SK-N-SH treated with all-trans-retinoic acid at 6 μM for 48 hours (cell line): ENCODE measurements around the gene CLIP3.
A peak's percentile ranks its signal among the peaks of the same experiment; 100 is the strongest.

Experiments
- ATAC-seq: fragments of 200-7000 bp; cut with Tn5 transposase; 3 replicates; pipeline ENCODE4 v1.9.1; 2020; ENCODE audit warnings: mild to moderate bottlenecking, moderate library complexity
- ARNTL ChIP-seq: fragments of 450-650 bp; formaldehyde crosslinking; IDR thresholded peaks from 2 replicates; pipeline ENCODE4 v1.5.0; 2020; ENCODE audit warnings: low read depth, mild to moderate bottlenecking, moderate library complexity, borderline replicate concordance
- CREB5 ChIP-seq: fragments of 250-450 bp; sonication (Bioruptor Pico); IDR thresholded peaks from 2 replicates; pipeline ENCODE4 v1.5.1; 2020; ENCODE audit warnings: low read depth, mild to moderate bottlenecking, moderate library complexity
- CSDC2 ChIP-seq: fragments of 250-450 bp; sonication (Bioruptor Pico); IDR thresholded peaks from 2 replicates; pipeline ENCODE4 v1.5.0; 2020; ENCODE audit warnings: mild to moderate bottlenecking, moderate library complexity
- ESRRG ChIP-seq: fragments of 250-450 bp; sonication (Bioruptor Pico); IDR thresholded peaks from 2 replicates; pipeline ENCODE4 v1.6.1; 2021; ENCODE audit warnings: mild to moderate bottlenecking
- GLIS3 ChIP-seq: fragments of 250-450 bp; sonication (Bioruptor Pico); IDR thresholded peaks from 2 replicates; pipeline ENCODE4 v1.5.0; 2020; ENCODE audit warnings: mild to moderate bottlenecking, moderate library complexity
- ISL1 ChIP-seq: fragments of 250-450 bp; sonication (Bioruptor Pico); IDR thresholded peaks from 2 replicates; pipeline ENCODE4 v2.1.2; 2022; ENCODE audit warnings: mild to moderate bottlenecking, moderate library complexity
- OSR1 ChIP-seq: fragments of 250-450 bp; sonication (Bioruptor Pico); IDR thresholded peaks from 2 replicates; pipeline ENCODE4 v1.8.0; 2022; ENCODE audit warnings: moderate library complexity, mild to moderate bottlenecking, inconsistent platforms
- PATZ1 ChIP-seq: fragments of 250-450 bp; sonication (Bioruptor Pico); IDR thresholded peaks from 2 replicates; pipeline ENCODE4 v1.8.0; 2020; ENCODE audit warnings: mild to moderate bottlenecking, moderate library complexity, borderline replicate concordance
- POU6F1 ChIP-seq: fragments of 250-450 bp; sonication (Bioruptor Pico); IDR thresholded peaks from 2 replicates; pipeline ENCODE4 v1.8.0; 2021; ENCODE audit warnings: low read depth, mild to moderate bottlenecking, moderate library complexity, borderline replicate concordance
- PPARA ChIP-seq: fragments of 250-450 bp; sonication (Bioruptor Pico); IDR thresholded peaks from 2 replicates; pipeline ENCODE4 v1.5.0; 2020; ENCODE audit warnings: mild to moderate bottlenecking, borderline replicate concordance
- RARB ChIP-seq: fragments of 250-450 bp; sonication (Bioruptor Pico); IDR thresholded peaks from 2 replicates; pipeline ENCODE4 v1.8.0; 2021; ENCODE audit warnings: mild to moderate bottlenecking, moderate library complexity
- SNAI2 ChIP-seq: fragments of 250-450 bp; sonication (Bioruptor Pico); IDR thresholded peaks from 2 replicates; pipeline ENCODE4 v1.5.0; 2020; ENCODE audit warnings: mild to moderate bottlenecking, moderate library complexity
- TCF4 ChIP-seq: fragments of 250-450 bp; sonication (Bioruptor Pico); IDR thresholded peaks from 2 replicates; pipeline ENCODE4 v1.8.0; 2021; ENCODE audit warnings: mild to moderate bottlenecking, moderate library complexity, borderline replicate concordance
- TOX ChIP-seq: fragments of 250-450 bp; sonication (Bioruptor Pico); IDR thresholded peaks from 2 replicates; pipeline ENCODE4 v1.8.0; 2021; ENCODE audit warnings: mild to moderate bottlenecking, moderate library complexity, borderline replicate concordance
- TSHZ2 ChIP-seq: fragments of 250-450 bp; sonication (Bioruptor Pico); IDR thresholded peaks from 2 replicates; pipeline ENCODE4 v1.5.0; 2020; ENCODE audit warnings: mild to moderate bottlenecking, moderate library complexity
- ZFP3 ChIP-seq: fragments of 250-450 bp; sonication (Bioruptor Pico); IDR thresholded peaks from 2 replicates; pipeline ENCODE4 v1.5.0; 2020; ENCODE audit warnings: mild to moderate bottlenecking, moderate library complexity
- ZFP30 ChIP-seq: fragments of 450-650 bp; formaldehyde crosslinking; IDR thresholded peaks from 2 replicates; pipeline ENCODE4 v1.5.0; 2022; ENCODE audit warnings: mild to moderate bottlenecking, moderate library complexity
- ZNF70 ChIP-seq: fragments of 450-650 bp; formaldehyde crosslinking; IDR thresholded peaks from 2 replicates; pipeline ENCODE4 v1.5.0; 2020; ENCODE audit warnings: mild to moderate bottlenecking, moderate library complexity

Gene CLIP3

GRCh38 chr19:36006955-36007354 lies 25.7 kb downstream of the CLIP3 start:
- no peak for ATAC-seq
- TF ChIP-seq RARB (CRISPR knock-in tag), result no peak

GRCh38 chr19:36003284-36003683 lies 29.4 kb downstream of the CLIP3 start:
- no peak for TF ChIP-seq ZFP30
- TF ChIP-seq GLIS3 (CRISPR knock-in tag), result no peak
- no peak for TF ChIP-seq TOX (CRISPR knock-in tag)
- no peak for TF ChIP-seq OSR1 (CRISPR knock-in tag)
- TF ChIP-seq TCF4 (CRISPR knock-in tag), result no peak
- TF ChIP-seq SNAI2 (CRISPR knock-in tag), result no peak
- no peak for TF ChIP-seq POU6F1 (CRISPR knock-in tag)
- no peak for TF ChIP-seq CREB5 (CRISPR knock-in tag)
- no peak for TF ChIP-seq CSDC2 (CRISPR knock-in tag)
- ATAC-seq, result no peak

- no peak for TF ChIP-seq TOX (CRISPR knock-in tag)
- no peak for TF ChIP-seq PPARA (CRISPR knock-in tag)
- no peak for TF ChIP-seq ESRRG (CRISPR knock-in tag)
- TF ChIP-seq SNAI2 (CRISPR knock-in tag), result no peak
- TF ChIP-seq ZFP3 (CRISPR knock-in tag), result no peak
- TF ChIP-seq ISL1 (CRISPR knock-in tag), result no peak
- no peak for TF ChIP-seq ZFP30
- no peak for TF ChIP-seq TCF4 (CRISPR knock-in tag)
- no peak for ATAC-seq
These were observed 31.1 kb downstream of the CLIP3 start for GRCh38 chr19:36001605-36002004.

- TF ChIP-seq ZFP3 (CRISPR knock-in tag), result no peak
- no peak for TF ChIP-seq ZNF70 (CRISPR knock-in tag)
- TF ChIP-seq OSR1 (CRISPR knock-in tag), result no peak
- ATAC-seq, result no peak
These were observed 35.9 kb downstream of the CLIP3 start for GRCh38 chr19:35996777-35997176.

GRCh38 chr19:35995048-35995993 lies 37.4 kb downstream of the CLIP3 start, which contains the start of gene SDHAF1:
Gene SDHAF1 (plus strand): TSS chr19:35995188. CDS start chr19:35995275, 87 bp downstream.
- ATAC-seq, result peak; percentile 90
- TF ChIP-seq TOX (CRISPR knock-in tag), result no peak
- TF ChIP-seq ZNF70 (CRISPR knock-in tag), result no peak
- TF ChIP-seq ESRRG (CRISPR knock-in tag), result no peak
- TF ChIP-seq ARNTL (CRISPR knock-in tag), result no peak
- no peak for TF ChIP-seq ZFP30
- TF ChIP-seq TSHZ2, result no peak

GRCh38 chr19:35993923-35994598 lies 38.6 kb downstream of the CLIP3 start:
- no peak for ATAC-seq
- TF ChIP-seq CREB5 (CRISPR knock-in tag) (no peak), ISL1 (CRISPR knock-in tag) (no peak), ZFP30 (no peak), PATZ1 (CRISPR knock-in tag) (no peak)
